ENCODE measurements around the gene THAP6.

- no peak for TF ChIP-seq CTCF (conservative IDR thresholded peaks at IDR 0.05 in 1 of 2, IDR thresholded peaks at IDR 0.05 in 1 of 2; ENCODE audit: extremely low read depth in 1 of 2, insufficient read depth in 1 of 2, low read depth in 1 of 2, low read length in 2 of 2)
- TF ChIP-seq EZH2 (IDR thresholded peaks at IDR 0.05; ENCODE audit: borderline replicate concordance, low read length) = no peak
Observed at GRCh38 chr4:75564023-75564422, 49.8 kb downstream of the THAP6 start.

Data from mammary epithelial cell (primary cell).